Measurements from ENCODE around the gene PTPRE. TPM values are rescaled to one million over a fixed set of nuclear protein-coding genes. Genes with fewer than 3 reads are reported as not detected.

PTPRE gene
- total RNA-seq, 1 experiment from 2014 or later: 12.3 TPM

DNA sequence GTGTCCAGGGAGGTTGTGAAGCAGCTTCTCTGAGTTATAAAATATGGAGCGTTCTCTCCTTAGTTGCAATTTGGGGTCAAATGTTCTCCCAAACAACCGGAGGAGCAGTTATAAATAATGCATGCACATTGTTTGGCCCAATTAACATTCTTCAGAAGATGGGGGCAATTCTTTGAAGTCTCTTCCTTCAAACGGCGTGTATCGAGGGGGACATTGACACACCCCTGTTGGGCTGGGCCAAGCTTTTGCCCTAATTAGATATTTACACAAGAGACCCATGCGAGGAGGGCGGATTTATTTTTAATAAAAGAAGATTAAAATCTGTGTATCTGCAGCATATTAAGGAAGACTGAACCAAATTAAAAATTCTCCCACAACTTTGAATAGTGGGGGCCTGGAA is 107.3 kb downstream of the PTPRE start:
- no peak overlapping the region for H3K4me3 ChIP-seq (replicated peaks in 1 of 2; ENCODE audit: low read depth in 1 of 2, low read length in 2 of 2)
- intact Hi-C loops (cut with micrococcal nuclease): no loop called here
- no TSS peak for BruUV-seq (replicated peaks)
- H3K9me3 ChIP-seq (ENCODE audit: control insufficient read depth in 1 of 2, insufficient read depth in 1 of 2, low read depth in 1 of 2, low read length in 2 of 2): no peaks in the 10 kb centered on the region
- H3K9me2 ChIP-seq (ENCODE audit: insufficient read depth): no peaks in the 10 kb centered on the region
- no peaks in the 10 kb centered on the region for H3K36me3 ChIP-seq (ENCODE audit: control insufficient read depth in 1 of 2, insufficient read depth in 2 of 2, low read length in 2 of 2)
- RAD21 ChIA-PET (ENCODE audit: low non-redundant PET in 1 of 2, low total read pairs in 2 of 2, uncharacterized antibody in 2 of 2, unreplicated experiment in 2 of 2): no interaction called here
- H3K27ac ChIP-seq (ENCODE audit: low read depth, low read length): no peak overlapping the region
- H3K79me2 ChIP-seq (ENCODE audit: insufficient read depth, low read length): no peaks in the 10 kb centered on the region
- no peak for TF ChIP-seq POLR2AphosphoS5 (IDR thresholded peaks at IDR 0.05; ENCODE audit: low read depth, low read length)
- TF ChIP-seq YY1 (IDR thresholded peaks at IDR 0.05; ENCODE audit: extremely low read depth, insufficient replicate concordance, low read depth, low read length): no peak
- no peak for TF ChIP-seq ELF1 (IDR thresholded peaks at IDR 0.05; ENCODE audit: borderline replicate concordance, low read depth)
- TF ChIP-seq EGR1 (IDR thresholded peaks at IDR 0.05; ENCODE audit: low read depth): no peak
- TF ChIP-seq FOSL1 (IDR thresholded peaks at IDR 0.05; ENCODE audit: low read depth): no peak
- no peak for TF ChIP-seq POLR2A (IDR thresholded peaks at IDR 0.05; ENCODE audit: borderline replicate concordance, extremely low read depth, insufficient read depth, insufficient read length)
- TF ChIP-seq CEBPB (IDR thresholded peaks at IDR 0.05; ENCODE audit: low read depth): no peak
- no peak for TF ChIP-seq SRF (IDR thresholded peaks at IDR 0.05; ENCODE audit: low read depth)
- TF ChIP-seq ZNF274 (IDR thresholded peaks at IDR 0.05; ENCODE audit: low read depth, low read length): no peak
- TF ChIP-seq EZH2 (IDR thresholded peaks at IDR 0.05): no peak
- TF ChIP-seq SIN3A (IDR thresholded peaks at IDR 0.05; ENCODE audit: low read depth): no peak
- TF ChIP-seq TCF7L2 (IDR thresholded peaks at IDR 0.05; ENCODE audit: borderline replicate concordance, extremely low read depth, insufficient read depth, insufficient read length): no peak
- CTCF ChIA-PET: interaction anchor here (0.9 to 2.3 kb wide), 2 partner anchors 21 to 108 kb away, joined by 4 to 8 read pairs; partner anchors contain the start of gene PTPRE
- H4K20me1 ChIP-seq (ENCODE audit: insufficient read depth): no peaks in the 10 kb centered on the region
- no peak overlapping the region for H2AFZ ChIP-seq (ENCODE audit: low read depth, low read length, poor library complexity, severe bottlenecking)
- H3K4me1 ChIP-seq (ENCODE audit: control insufficient read depth in 1 of 2, insufficient read depth in 2 of 2, low read length in 2 of 2): peaks cover 3 to 9% of the 10 kb centered on the region in 2 experiments; a peak in 3 of 4 replicates
- ATAC-seq (no peak), DNase-seq (ENCODE audit: low read depth, low spot score) (no peak)
- H3K27me3 ChIP-seq (ENCODE audit: insufficient read depth, low read length): no peaks in the 10 kb centered on the region
- POLR2A ChIA-PET: no interaction called here
- H3K4me2 ChIP-seq (ENCODE audit: low read length): no peak overlapping the region
- no peak overlapping the region for H3K9ac ChIP-seq (ENCODE audit: low read length)

Data from HCT116 (cell line).